Muscle layer of colon (tissue), 2 donors: Measurements from ENCODE around the gene KRT3.

ENCODE experiments used
- H3K27ac ChIP-seq: one replicate; pipeline ENCODE4 v1.7.0; 2013; ENCODE audit warnings: low read depth, mild to moderate bottlenecking, low read length, moderate library complexity
- H3K27me3 ChIP-seq, 2 donors: one replicate each; pipeline ENCODE4 v1.7.0; 2013; ENCODE audit warnings: low read length in 2 of 2, mild to moderate bottlenecking in 2 of 2; ENCODE audit not compliant: insufficient read depth in 2 of 2, control insufficient read depth in 1 of 2
- H3K36me3 ChIP-seq: one replicate; pipeline ENCODE4 v1.7.0; 2013; ENCODE audit warnings: mild to moderate bottlenecking, low read length; ENCODE audit not compliant: insufficient read depth
- H3K4me1 ChIP-seq: one replicate; pipeline ENCODE4 v1.7.0; 2013; ENCODE audit warnings: mild to moderate bottlenecking, low read length; ENCODE audit not compliant: insufficient read depth
- H3K4me3 ChIP-seq, 2 donors: one replicate each; pipeline ENCODE4 v1.7.0; 2013; ENCODE audit warnings: low read length in 2 of 2, low read depth in 1 of 2, mild to moderate bottlenecking in 1 of 2, moderate library complexity in 1 of 2
- H3K9ac ChIP-seq: one replicate; pipeline ENCODE4 v1.7.0; 2013; ENCODE audit warnings: low read length
- H3K9me3 ChIP-seq: one replicate; pipeline ENCODE4 v1.7.0; 2013; ENCODE audit warnings: mild to moderate bottlenecking, low read length
- donor health status: abdominal sarcoma.
- donor health status: Adenocarcinoma of cecum.

Gene KRT3

GRCh38 chr12:52824741-52825410, 29.0 kb upstream of the KRT3 start:
- H3K27ac ChIP-seq = no peak overlapping the region
- no peaks in the 10 kb centered on the region for H3K4me1 ChIP-seq
- H3K27me3 ChIP-seq = no peaks in the 10 kb centered on the region
- no peak overlapping the region for H3K4me3 ChIP-seq
- H3K9ac ChIP-seq = no peak overlapping the region
- no peaks in the 10 kb centered on the region for H3K36me3 ChIP-seq
- no peaks in the 10 kb centered on the region for H3K9me3 ChIP-seq

- H3K27ac ChIP-seq = no peak overlapping the region
- H3K4me3 ChIP-seq = no peak overlapping the region
- no peaks in the 10 kb centered on the region for H3K9me3 ChIP-seq
- H3K4me1 ChIP-seq = no peaks in the 10 kb centered on the region
- H3K9ac ChIP-seq = no peak overlapping the region
- H3K27me3 ChIP-seq = peaks cover 0 to 2% of the 10 kb centered on the region in 2 donors
- H3K36me3 ChIP-seq = no peaks in the 10 kb centered on the region
Measured at GRCh38 chr12:52823761-52824450, 28.0 kb upstream of the KRT3 start.

- Histone ChIP-seq H3K4me1 (no peaks in the 10 kb centered on the region), H3K27me3 (peaks cover 0 to 6% of the 10 kb centered on the region in 2 donors), H3K27ac (no peak overlapping the region), H3K36me3 (no peaks in the 10 kb centered on the region), H3K9me3 (no peaks in the 10 kb centered on the region), H3K4me3 (no peak overlapping the region), H3K9ac (no peak overlapping the region)
Measured at GRCh38 chr12:52822771-52823510, 27.0 kb upstream of the KRT3 start.

GRCh38 chr12:52821826-52822660, 26.1 kb upstream of the KRT3 start:
- H3K9ac ChIP-seq = no peak overlapping the region
- no peaks in the 10 kb centered on the region for H3K9me3 ChIP-seq
- no peak overlapping the region for H3K27ac ChIP-seq
- peaks cover 0 to 6% of the 10 kb centered on the region in 2 donors for H3K27me3 ChIP-seq
- no peaks in the 10 kb centered on the region for H3K4me1 ChIP-seq
- H3K4me3 ChIP-seq = no peak overlapping the region
- no peaks in the 10 kb centered on the region for H3K36me3 ChIP-seq

DNA sequence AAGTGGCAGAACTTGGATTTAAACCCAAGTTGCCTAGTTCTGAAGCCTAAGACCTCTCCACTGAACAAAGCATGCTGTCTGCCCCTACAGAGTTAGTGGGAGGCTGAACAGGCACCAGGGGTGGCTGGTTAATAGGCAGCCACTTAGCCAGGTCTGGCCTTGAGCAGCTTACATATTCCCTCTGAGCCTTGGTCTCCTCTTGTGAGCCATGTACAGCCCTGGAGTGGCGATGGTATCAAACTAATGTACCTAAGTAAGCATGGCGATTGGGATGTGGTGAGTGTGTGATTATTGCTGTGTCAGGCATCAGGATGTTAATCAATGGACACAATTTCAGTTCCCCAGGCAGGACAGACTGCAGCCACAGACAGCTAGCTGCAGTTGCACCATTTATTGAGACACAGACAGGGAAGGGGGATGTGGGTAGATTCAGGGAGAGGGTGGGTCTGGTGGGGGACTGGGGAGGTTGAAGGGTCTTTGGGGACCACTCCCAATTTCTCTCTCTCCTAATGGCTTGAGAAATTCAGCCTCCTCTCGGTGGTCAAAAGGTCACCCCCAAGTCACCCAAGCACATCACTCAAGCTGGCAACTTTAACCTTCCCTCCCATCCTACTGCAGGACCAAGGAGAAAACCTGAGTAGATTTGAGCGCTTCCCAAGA, 25.3 kb upstream of the KRT3 start:
- Histone ChIP-seq H3K4me1 (no peaks in the 10 kb centered on the region), H3K4me3 (no peak overlapping the region), H3K27ac (no peak overlapping the region), H3K27me3 (peaks cover 0 to 6% of the 10 kb centered on the region in 2 donors), H3K9me3 (no peaks in the 10 kb centered on the region), H3K9ac (no peak overlapping the region), H3K36me3 (no peaks in the 10 kb centered on the region)

GRCh38 chr12:52820521-52820920, 24.6 kb upstream of the KRT3 start:
- no peak overlapping the region for H3K4me3 ChIP-seq
- H3K27me3 ChIP-seq = peaks cover 0 to 6% of the 10 kb centered on the region in 2 donors
- no peaks in the 10 kb centered on the region for H3K9me3 ChIP-seq
- H3K4me1 ChIP-seq = no peaks in the 10 kb centered on the region
- no peaks in the 10 kb centered on the region for H3K36me3 ChIP-seq
- no peak overlapping the region for H3K27ac ChIP-seq
- no peak overlapping the region for H3K9ac ChIP-seq

- no peak overlapping the region for H3K4me3 ChIP-seq
- no peaks in the 10 kb centered on the region for H3K36me3 ChIP-seq
- no peaks in the 10 kb centered on the region for H3K9me3 ChIP-seq
- H3K4me1 ChIP-seq = no peaks in the 10 kb centered on the region
- H3K27me3 ChIP-seq = peaks cover 0 to 6% of the 10 kb centered on the region in 2 donors
- H3K9ac ChIP-seq = no peak overlapping the region
- H3K27ac ChIP-seq = no peak overlapping the region
Measured at GRCh38 chr12:52819731-52820510, 24.0 kb upstream of the KRT3 start.

GRCh38 chr12:52818887-52819420, 23.0 kb upstream of the KRT3 start:
- Histone ChIP-seq H3K9me3 (no peaks in the 10 kb centered on the region), H3K27me3 (peaks cover 0 to 6% of the 10 kb centered on the region in 2 donors), H3K9ac (no peak overlapping the region), H3K27ac (no peak overlapping the region), H3K4me3 (no peak overlapping the region), H3K36me3 (no peaks in the 10 kb centered on the region), H3K4me1 (no peaks in the 10 kb centered on the region)

GRCh38 chr12:52818388-52818787, 22.5 kb upstream of the KRT3 start:
- Histone ChIP-seq H3K9me3 (no peaks in the 10 kb centered on the region), H3K36me3 (no peaks in the 10 kb centered on the region), H3K4me3 (no peak overlapping the region), H3K9ac (no peak overlapping the region), H3K27me3 (peaks cover 0 to 6% of the 10 kb centered on the region in 2 donors), H3K27ac (no peak overlapping the region), H3K4me1 (no peaks in the 10 kb centered on the region)

DNA sequence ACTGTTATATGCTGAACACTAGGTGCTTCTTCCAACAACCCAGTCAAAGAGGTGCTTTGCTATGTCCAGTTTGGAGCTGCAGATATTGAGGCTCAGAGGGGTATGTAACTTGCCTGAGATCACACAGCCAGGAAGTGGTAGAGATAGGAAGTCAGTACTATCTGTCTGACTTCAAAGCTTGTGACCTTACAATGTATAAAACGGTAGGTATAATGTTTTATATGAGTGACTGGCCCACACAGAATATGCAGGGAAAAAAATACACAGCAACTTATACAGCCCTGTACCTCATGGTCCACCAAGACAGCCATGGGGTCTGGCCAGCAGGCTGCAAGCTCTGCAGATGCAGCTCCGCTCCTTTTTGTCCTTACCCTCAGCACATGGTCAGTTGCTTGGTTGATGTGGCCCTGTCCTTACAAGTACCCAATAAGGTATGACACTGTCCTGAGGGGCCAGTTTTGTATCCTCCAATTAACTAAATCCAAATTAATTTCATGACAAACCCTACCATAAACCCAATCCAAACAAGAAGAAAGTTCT, 21.9 kb upstream of the KRT3 start:
- Histone ChIP-seq H3K4me1 (no peaks in the 10 kb centered on the region), H3K27ac (no peak overlapping the region), H3K36me3 (no peaks in the 10 kb centered on the region), H3K4me3 (no peak overlapping the region), H3K9ac (no peak overlapping the region), H3K9me3 (no peaks in the 10 kb centered on the region), H3K27me3 (peaks cover 0 to 6% of the 10 kb centered on the region in 2 donors)
